ENCODE measurements around the gene UVSSA. TPM values are rescaled to one million over a fixed set of nuclear protein-coding genes. Genes with fewer than 3 reads are reported as not detected.

UVSSA gene
- total RNA-seq, 1 donor = 16.0 TPM

GRCh38 chr4:1395941-1396805 is 49.2 kb downstream of the UVSSA start:
- peaks cover 17% of the 10 kb centered on the region for H3K9me3 ChIP-seq (ENCODE audit: low read depth, low read length)
- no peaks in the 10 kb centered on the region for H3K27me3 ChIP-seq (ENCODE audit: insufficient read depth, low read length)
- no peak overlapping the region for H3K4me3 ChIP-seq (ENCODE audit: low read length)
- no peaks in the 10 kb centered on the region for H3K4me1 ChIP-seq (ENCODE audit: insufficient read depth, low read length)

- H3K4me1 ChIP-seq (ENCODE audit: insufficient read depth, low read length) = no peaks in the 10 kb centered on the region
- H3K27me3 ChIP-seq (ENCODE audit: insufficient read depth, low read length) = peaks cover 6% of the 10 kb centered on the region
- peaks cover 10% of the 10 kb centered on the region for H3K9me3 ChIP-seq (ENCODE audit: low read depth, low read length)
- H3K4me3 ChIP-seq (ENCODE audit: low read length) = no peak overlapping the region
These were observed 49.9 kb downstream of the UVSSA start for GRCh38 chr4:1396806-1397455.

- no peaks in the 10 kb centered on the region for H3K4me1 ChIP-seq (ENCODE audit: insufficient read depth, low read length)
- no peak overlapping the region for H3K4me3 ChIP-seq (ENCODE audit: low read length)
- peaks cover 6% of the 10 kb centered on the region for H3K9me3 ChIP-seq (ENCODE audit: low read depth, low read length)
- peaks cover 13% of the 10 kb centered on the region for H3K27me3 ChIP-seq (ENCODE audit: insufficient read depth, low read length)
These were observed 51.9 kb downstream of the UVSSA start for GRCh38 chr4:1398681-1399507.

- Histone ChIP-seq H3K27me3 (ENCODE audit: insufficient read depth, low read length) (peaks cover 21% of the 10 kb centered on the region), H3K9me3 (ENCODE audit: low read depth, low read length) (peaks cover 6% of the 10 kb centered on the region)
These were observed 52.6 kb downstream of the UVSSA start for GRCh38 chr4:1399508-1400190.

DNA sequence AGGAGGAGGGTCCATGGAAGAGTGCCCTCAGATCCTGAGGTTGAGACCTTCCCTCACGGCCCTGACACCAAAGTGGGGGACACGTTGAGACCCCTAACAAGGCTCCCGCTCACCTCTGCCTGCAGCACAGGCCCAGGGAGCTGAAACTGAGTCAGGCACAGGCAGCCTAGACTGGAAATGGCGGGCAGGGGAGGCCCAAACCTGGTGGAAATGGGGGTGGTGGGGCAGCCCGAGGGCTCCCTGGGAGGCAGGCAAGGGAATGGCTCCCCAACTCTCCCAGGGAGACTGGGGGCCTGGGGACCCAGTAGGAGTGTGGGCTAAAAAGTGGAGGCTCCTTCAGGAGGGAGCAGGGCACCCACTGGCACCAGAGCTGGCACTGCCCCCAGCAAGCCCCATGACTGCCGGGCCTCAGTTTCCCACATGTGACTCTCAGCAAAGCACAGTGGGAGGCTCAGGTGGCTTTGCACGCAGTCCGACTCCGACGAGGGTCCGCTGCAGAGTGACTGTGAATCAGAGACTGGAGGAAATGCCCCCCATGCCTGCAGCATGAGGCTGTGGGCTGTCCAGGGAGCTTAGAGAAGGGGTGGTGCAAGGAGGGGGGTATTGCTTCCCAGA is 53.3 kb downstream of the UVSSA start:
- no peaks in the 10 kb centered on the region for H3K4me1 ChIP-seq (ENCODE audit: insufficient read depth, low read length)
- peaks cover 27% of the 10 kb centered on the region for H3K27me3 ChIP-seq (ENCODE audit: insufficient read depth, low read length)
- H3K9me3 ChIP-seq (ENCODE audit: low read depth, low read length) = peaks cover 6% of the 10 kb centered on the region
- H3K4me3 ChIP-seq (ENCODE audit: low read length) = no peak overlapping the region

More at GRCh38 chr4:1399508-1400190, 52.6 kb downstream of the UVSSA start:
- H3K4me1 ChIP-seq (ENCODE audit: insufficient read depth, low read length) = no peaks in the 10 kb centered on the region
- no peak overlapping the region for H3K4me3 ChIP-seq (ENCODE audit: low read length)

- H3K4me3 ChIP-seq (ENCODE audit: low read length) = no peak overlapping the region
- H3K27me3 ChIP-seq (ENCODE audit: insufficient read depth, low read length) = peaks cover 27% of the 10 kb centered on the region
- no peaks in the 10 kb centered on the region for H3K4me1 ChIP-seq (ENCODE audit: insufficient read depth, low read length)
- H3K9me3 ChIP-seq (ENCODE audit: low read depth, low read length) = peaks cover 6% of the 10 kb centered on the region
These were observed 53.9 kb downstream of the UVSSA start for GRCh38 chr4:1400831-1401408.

DNA sequence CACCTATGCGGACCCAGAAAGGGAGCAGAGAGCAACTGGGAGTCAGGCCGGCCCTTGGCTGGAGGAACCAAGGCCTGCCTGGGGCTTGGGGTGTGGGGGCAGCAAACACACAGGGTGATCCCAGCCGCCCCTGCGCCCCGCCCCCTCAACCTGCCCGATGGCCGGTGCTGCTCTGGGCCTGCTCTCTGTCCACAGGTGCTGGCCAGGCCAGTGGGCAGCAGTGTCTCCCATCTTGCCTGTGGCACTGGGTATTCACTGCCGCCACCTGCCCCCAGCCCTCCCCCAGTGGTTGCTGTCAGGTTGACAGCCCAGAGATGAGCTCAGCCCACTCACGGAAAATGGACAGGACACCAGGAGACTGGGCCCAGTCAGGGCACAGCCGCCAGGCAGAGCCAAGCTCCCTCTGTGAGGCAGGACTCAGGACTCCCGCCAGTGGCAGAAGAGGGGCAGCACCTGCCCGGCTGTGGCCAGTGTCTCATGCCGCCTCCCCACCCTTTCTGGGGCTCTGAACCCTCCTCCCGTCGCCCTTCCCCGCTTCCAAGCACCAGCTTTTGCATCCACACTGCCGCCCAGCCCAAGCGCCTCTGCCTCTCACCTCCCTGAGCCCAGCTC is 54.5 kb downstream of the UVSSA start:
- no peaks in the 10 kb centered on the region for H3K4me1 ChIP-seq (ENCODE audit: insufficient read depth, low read length)
- H3K27me3 ChIP-seq (ENCODE audit: insufficient read depth, low read length) = peaks cover 27% of the 10 kb centered on the region
- H3K4me3 ChIP-seq (ENCODE audit: low read length) = no peak overlapping the region
- peaks cover 6% of the 10 kb centered on the region for H3K9me3 ChIP-seq (ENCODE audit: low read depth, low read length)

DNA sequence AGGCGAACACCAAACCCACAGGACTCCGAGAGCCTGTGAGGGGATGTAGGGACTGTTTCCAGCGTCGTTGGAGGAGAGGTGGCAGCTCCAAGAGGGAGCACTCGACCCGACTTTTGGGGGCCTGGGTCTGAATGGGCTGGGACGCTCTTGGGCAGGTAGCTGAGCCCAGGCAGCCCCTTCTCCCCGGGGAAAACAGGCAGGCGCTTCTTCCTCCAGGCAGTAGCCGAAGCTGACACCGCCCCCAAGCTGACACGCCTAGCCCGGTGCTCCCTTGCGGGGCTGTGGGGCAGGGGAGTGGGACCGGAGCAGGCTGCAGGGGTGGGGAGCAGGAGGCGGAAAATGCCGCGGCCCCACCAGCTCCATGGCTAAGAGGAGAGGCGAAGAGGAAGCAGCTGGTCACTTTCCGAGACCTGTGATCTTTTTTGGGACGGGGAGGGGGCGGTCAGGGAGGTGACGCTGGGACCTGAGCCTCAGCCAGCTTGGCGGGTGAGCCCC is 55.1 kb downstream of the UVSSA start:
- no peaks in the 10 kb centered on the region for H3K4me1 ChIP-seq (ENCODE audit: insufficient read depth, low read length)
- H3K9me3 ChIP-seq (ENCODE audit: low read depth, low read length) = peaks cover 6% of the 10 kb centered on the region
- H3K4me3 ChIP-seq (ENCODE audit: low read length) = no peak overlapping the region
- H3K27me3 ChIP-seq (ENCODE audit: insufficient read depth, low read length) = peaks cover 30% of the 10 kb centered on the region

- no peak overlapping the region for H3K4me3 ChIP-seq (ENCODE audit: low read length)
- H3K27me3 ChIP-seq (ENCODE audit: insufficient read depth, low read length) = peaks cover 30% of the 10 kb centered on the region
- no peaks in the 10 kb centered on the region for H3K4me1 ChIP-seq (ENCODE audit: insufficient read depth, low read length)
- H3K9me3 ChIP-seq (ENCODE audit: low read depth, low read length) = peaks cover 1% of the 10 kb centered on the region
These were observed 55.6 kb downstream of the UVSSA start for GRCh38 chr4:1402516-1403091.

DNA sequence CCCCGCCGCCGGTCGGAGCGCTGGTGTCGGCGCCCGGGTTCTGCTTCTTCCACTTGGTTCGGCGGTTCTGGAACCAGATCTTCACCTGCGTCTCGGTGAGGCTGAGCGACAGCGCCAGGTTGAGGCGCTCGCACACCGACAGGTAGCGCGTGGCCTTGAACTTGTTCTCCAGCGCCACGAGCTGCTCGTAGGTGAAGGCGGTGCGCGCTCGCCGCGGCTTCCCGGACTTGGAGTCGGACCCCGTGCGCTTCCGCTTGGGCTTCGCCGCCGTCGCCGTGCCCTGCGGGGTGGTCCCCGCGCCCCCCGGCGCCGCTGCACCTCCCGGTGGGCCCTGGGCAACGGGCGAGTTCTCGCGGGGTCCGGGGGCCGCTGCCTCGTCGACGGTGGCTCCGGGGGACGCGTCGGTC is 56.2 kb downstream of the UVSSA start:
- Histone ChIP-seq H3K4me3 (ENCODE audit: low read length) (no peak overlapping the region), H3K9me3 (ENCODE audit: low read depth, low read length) (no peaks in the 10 kb centered on the region), H3K4me1 (ENCODE audit: insufficient read depth, low read length) (no peaks in the 10 kb centered on the region), H3K27me3 (ENCODE audit: insufficient read depth, low read length) (peaks cover 32% of the 10 kb centered on the region)

DNA sequence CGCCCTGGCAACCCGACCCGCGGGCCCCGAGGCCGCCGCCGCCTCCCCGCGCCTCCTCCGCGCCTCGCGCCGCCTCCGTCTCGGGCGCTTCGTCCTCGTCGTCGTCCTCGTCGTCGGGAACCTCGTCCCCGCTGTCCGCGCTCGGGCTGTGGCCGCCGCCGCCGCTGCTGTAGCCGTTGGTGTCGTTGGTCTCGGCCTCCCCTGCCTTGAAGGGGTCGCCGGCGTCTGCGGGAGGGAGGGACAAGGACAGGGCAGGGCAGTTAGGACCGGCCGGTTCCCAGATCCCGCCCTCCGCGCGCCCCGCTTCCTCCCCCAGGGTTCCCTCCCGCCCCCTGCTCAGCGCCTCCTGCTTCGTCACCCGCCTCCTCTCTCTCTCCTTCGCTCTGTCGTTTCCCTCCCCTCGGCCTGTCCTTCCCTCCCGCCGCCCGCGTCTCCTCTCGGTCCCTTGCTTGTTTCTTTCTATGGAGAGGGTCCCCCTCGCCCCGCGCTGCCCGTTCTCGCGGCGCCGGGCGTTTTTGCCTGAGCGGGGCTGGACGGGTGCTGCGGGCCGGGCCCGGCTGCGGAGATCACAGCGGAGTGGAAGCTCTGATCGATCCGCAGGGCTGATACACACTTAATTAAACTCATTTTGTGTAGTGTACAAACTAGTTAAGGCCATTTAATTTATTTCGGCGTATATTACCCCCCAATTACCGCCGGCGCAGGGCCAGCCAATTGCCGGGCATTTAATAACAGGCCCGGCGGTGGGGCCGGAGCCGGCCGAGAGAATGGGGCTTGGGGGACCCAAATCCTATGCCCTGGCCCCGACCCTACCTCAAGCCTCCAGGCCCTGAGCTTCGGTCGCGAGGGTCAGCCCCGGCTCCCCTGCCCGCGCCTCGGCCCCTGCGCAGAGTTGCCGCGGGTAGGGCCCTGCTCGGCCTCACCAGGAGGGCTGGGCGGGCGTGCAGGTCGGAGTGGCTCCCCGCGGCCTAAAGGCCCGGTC is 56.9 kb downstream of the UVSSA start:
- Histone ChIP-seq H3K4me1 (ENCODE audit: insufficient read depth, low read length) (no peaks in the 10 kb centered on the region), H3K27me3 (ENCODE audit: insufficient read depth, low read length) (peaks cover 38% of the 10 kb centered on the region), H3K9me3 (ENCODE audit: low read depth, low read length) (no peaks in the 10 kb centered on the region), H3K4me3 (ENCODE audit: low read length) (no peak overlapping the region)

DNA sequence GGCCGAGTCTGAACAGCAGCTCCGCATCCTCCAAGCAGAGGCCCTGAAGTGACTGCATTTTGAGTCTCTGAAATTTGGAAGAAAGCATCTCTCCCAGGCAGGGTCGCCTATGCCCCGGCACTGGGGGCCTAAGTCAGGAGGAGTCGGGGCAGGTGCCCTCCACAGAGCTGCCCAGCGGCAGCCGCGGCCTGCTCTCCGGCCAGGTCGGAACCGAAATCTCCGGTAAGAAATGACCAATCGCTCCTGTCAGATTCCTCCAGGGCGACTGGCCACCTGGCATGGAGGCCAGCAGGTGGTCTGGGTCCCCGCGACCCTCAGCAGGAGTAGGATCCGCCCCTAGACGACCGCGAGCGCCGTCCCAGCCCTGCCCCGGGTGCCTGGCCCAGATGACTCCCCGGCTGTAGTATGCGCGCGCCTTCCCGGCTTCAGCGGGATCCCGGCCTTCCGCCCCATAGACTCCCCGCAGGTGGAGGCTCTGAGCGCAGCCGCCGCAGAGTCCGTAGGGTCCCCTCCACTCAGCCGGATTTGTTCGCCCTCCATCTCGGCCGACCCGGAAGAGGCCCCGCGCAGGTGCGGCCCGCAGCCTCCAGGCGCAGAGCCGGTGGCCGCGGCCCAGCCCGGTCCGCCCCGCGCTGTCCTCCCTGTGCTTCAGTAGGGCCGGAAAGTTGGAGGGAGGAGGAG is 57.7 kb downstream of the UVSSA start:
- no peaks in the 10 kb centered on the region for H3K9me3 ChIP-seq (ENCODE audit: low read depth, low read length)

More for the DNA sequence above, 57.7 kb downstream of the UVSSA start:
- Histone ChIP-seq H3K27me3 (ENCODE audit: insufficient read depth, low read length) (peaks cover 45% of the 10 kb centered on the region), H3K4me1 (ENCODE audit: insufficient read depth, low read length) (no peaks in the 10 kb centered on the region), H3K4me3 (ENCODE audit: low read length) (no peak overlapping the region)
